Stimulated activated CD8-positive, alpha-beta memory T cell treated with anti-CD3 and anti-CD28 coated beads, Interleukin-15, amount 100 ng/mL, for 24 hours (primary cell): ENCODE results near the gene CHST13.
A peak's percentile ranks its signal among the peaks of the same experiment; 100 is the strongest.

Experiments used
- DNase-seq: peaks from one replicate; pipeline ENCODE4 v3.0.0-alpha.2; 2020; ENCODE audit warnings: low read depth

CHST13 gene

DNA sequence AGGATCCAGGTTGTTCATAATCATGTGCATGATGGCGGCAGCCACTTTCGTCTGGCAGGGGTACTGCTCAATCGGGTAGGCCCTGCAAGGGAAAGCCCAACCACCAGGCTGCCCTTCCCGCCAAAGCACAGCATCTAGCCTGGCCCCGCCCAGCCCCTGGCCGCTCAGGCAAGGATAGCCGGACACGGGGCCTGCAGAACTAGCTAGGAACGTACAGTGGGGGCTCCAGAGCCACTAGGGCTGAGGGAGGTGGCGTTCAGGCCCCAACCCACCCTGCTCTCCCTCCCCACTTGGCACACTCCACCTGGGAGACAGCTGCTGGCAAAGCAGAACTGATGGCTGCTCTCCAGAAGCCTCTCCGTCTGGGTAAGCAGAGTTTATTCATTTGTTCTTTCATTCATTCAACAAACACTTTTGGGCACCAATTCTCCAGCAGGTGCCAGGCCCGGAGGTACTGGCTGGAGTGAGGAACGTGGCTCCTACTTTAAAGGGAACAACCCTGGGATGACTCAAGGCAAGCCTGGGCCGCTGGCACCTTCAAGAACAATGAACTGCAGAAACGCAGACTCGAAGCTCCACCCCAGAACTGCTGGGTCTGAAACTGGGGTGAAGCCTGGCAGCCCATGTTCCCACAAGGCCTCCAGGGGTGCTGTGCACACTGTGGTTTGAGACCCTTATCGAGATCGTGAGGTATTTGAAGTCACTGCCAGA is 14.2 kb upstream of the CHST13 start:
- DNase-seq: no peak

DNA sequence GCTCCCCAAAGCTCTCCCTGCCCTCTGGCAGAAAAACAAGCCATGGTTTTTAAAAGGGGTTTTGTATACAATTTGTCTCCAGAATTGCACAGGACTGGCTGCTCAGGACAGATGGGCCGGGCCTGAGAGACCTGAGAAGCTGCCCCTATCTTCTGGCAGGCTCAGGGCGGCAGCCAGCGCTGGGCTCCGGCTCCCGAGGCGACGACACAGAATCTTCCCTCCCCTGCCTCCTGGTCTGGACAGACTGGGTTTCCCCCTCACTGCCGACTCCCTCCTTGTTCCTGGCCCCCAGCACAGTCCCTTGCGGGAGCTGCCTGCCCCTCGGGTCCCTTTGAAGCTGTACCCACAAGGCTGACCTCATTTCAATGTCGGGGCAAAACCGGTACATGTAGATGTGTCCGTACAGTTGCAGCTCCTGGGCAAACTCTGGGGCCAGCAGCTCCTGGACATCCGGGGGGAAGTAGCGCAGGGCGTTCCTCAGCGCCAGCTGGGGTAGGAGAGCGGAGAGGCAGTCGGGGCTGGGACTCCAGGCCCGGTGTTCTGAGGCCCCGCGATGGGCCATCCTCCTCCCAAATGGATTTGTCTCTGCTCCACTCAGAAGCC is 13.5 kb upstream of the CHST13 start:
- no peak for DNase-seq

GRCh38 chr3:126511291-126511690 is 12.7 kb upstream of the CHST13 start:
- no peak for DNase-seq

- DNase-seq: no peak
Measured at GRCh38 chr3:126512026-126512425, 11.9 kb upstream of the CHST13 start.

DNA sequence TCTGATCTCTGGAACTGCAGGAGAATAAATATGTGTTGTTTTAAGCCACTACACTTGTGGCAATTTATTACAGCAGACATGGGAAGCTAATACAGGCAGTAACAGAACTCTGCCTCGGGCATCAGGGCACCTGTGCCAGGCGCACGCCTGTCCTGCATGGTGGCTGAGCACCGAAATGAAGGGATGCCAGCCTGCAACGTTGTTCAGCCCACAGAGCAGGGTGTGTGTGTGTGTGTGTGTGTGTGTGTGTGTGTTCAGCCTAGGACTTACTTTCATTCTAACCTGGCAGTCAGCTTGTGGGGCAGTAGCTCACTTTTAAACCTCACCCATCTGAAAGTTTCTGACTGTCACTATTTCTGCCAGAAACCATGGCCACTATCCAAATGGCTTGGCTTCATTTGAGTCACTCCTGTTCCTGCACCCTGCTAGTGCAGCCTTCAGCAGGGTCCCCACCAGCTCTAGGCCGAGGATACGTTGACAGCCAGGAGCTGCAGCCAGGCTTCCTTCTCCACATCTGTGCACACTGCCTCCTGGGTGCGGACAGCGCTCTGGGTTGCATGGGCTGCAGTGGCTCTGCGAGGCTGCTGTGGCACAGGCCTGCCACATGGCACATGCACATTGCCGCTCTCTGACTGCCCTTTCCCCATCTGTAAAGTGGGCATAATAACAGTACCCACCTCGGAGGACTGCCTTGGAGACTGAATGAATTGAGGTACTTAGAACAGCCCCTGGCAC is 10.9 kb upstream of the CHST13 start:
- no peak for DNase-seq

DNA sequence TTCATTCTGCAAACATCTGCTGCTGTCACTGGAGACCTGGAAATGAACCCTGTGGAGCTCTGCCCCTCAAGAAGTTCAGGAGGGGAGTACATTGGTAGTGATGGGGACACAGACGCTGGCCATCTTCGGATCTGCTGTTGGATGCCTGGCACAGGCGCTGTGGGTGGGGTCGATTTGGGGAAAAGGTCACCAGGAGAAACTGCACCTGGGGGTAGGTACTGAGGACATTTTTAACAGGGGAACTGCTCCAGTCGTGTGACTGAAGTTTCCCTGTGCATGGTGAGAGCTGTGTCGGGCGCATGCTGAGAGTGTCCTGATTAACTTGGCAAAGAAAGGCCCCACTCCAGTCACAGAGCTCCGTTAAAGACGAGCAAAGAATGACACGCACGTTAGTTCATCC is 9.8 kb upstream of the CHST13 start:
- DNase-seq: no peak

GRCh38 chr3:126515066-126515706 is 8.8 kb upstream of the CHST13 start:
- no peak for DNase-seq

DNA sequence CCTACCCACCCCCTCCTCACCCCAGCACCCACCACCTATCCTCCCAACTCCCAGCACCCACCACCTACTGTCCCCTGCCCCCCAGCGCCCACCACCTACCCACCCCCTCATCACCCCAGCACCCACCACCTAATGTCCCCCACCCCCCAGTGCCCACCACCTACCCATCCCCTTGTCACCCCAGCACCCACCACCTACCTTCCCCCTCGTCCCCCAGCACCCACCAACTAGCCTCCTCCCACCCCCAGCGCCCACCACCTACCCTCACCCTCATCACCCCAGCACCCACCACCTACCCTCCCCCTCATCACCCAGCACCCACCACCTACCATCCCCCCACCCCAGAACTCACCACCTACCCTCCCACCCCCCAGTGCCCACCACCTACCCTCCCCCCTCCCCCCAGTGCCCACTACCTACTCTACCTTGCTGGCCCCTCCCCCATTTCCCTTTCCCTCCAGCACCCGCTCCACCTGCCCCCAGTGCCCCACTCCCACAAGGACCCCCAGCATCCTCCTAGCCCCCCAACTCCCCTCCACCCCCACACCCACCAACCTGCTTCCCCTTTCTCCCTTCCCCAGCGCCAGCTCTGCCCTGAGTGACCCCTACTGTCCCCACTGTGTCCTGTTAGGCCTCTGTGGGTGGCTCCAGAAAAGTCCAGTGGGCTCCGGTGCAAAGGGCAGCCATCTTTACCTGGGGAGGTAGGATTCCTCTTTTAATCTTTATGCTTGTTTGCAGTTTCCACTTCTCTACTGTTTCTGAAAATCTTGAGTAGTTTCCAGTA is 7.6 kb upstream of the CHST13 start:
- DNase-seq: no peak

GRCh38 chr3:126516936-126517290 is 7.0 kb upstream of the CHST13 start:
- no peak for DNase-seq

- DNase-seq: no peak
Measured at GRCh38 chr3:126517291-126517951, 6.5 kb upstream of the CHST13 start, which contains the start of gene UROC1. UROC1 (minus strand) TSS chr3:126517773; CDS start chr3:126517719, 54 bp downstream.

- no peak for DNase-seq
Measured at GRCh38 chr3:126517986-126518778, 5.8 kb upstream of the CHST13 start.

DNA sequence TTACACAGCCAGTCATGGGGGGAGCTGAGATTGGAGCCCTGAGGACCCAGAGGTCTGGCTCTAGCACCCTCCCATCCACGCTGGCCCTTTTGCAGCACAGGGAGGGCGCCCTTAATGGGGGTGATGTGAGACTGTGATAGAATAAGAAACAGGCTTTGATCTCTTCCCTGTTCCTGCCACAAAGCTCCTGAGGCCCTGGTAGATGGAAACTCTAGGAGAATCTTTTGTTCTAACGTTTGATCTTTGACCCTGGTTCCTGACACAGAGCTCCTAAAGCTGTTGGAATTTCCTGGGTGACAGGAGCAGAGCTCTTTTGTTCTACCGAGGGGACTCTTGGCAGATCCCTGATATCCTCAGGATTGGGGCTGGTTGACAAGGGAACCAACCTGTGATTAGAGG is 5.2 kb upstream of the CHST13 start:
- no peak for DNase-seq

GRCh38 chr3:126519506-126520455 is 4.2 kb upstream of the CHST13 start:
- DNase-seq: no peak

- DNase-seq: no peak
Measured at GRCh38 chr3:126521122-126521891, 2.6 kb upstream of the CHST13 start.

GRCh38 chr3:126522363-126522788 is 1.6 kb upstream of the CHST13 start:
- DNase-seq: peak; percentile 17

DNA sequence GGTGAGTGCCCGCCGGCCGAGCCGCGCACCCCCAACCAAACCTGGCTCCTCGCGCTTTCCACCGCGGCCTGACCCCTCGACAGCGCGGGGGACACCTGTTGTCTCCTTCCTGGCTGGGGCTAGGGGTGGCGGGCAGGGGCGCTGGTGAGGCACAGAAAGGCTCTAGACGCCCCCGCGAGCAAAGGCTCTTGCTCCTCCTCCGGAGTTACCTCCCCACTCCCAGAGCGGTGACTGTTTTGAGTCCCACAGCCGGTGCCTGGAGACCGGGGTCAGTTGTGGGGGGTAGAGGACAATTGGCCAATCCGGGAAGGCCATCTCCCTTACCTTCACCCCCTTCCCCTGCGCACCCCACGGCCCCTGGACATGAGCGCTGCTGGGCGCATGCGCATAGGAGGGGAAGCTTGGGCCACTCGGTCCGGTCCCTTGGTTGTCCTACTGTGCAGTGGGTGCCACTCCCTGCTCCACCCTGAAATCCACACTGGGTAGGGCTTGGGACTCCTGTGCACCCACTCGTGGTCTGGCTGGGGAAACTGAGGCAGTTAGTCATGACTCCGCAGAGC is 554 bp downstream of the CHST13 start:
- no peak for DNase-seq

DNA sequence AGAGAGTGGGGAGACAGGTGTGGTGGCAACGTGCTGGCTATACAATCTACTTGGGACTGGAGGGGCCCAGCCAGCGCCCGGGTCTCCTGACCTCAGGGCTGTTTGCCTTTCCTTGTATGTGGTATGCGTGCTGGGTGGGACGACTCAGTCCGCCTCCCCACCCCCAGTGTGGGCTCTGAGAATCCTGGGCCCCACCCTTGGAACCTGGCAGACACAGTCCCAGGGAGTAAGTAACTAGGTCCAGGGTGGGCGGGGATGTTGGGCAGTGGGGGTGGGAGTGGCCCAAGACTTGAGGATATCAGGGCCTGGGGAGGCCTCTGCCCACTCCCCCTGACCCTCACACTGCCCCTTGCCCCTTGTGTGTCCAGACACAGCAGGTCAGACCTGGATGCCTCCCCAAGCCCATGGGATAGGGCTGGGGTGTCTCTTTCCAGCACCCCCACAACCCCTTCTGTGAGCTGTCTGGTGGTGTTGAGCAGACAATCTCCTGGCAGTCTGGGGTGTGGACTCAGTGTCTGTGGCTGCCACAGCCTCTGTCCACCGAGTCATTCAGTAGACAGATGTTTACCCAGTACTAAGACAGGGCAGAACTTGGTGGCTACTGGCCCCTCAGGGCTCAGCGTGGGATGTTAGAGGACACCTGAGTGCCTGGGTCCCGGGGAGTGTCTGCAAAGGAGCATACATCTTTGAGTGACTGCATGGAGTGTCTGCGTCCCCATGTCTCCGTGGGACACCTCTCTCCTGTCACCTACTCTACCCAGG is 1.3 kb downstream of the CHST13 start:
- DNase-seq: no peak
